ENCODE measurements around the gene TMEM221. TPM values are rescaled to one million over a fixed set of nuclear protein-coding genes. Genes with fewer than 3 reads are reported as not detected.
A peak's percentile ranks its signal among the peaks of the same experiment; 100 is the strongest.

TMEM221 gene
- total RNA-seq, 4 donors from 2014 or later = not detected

GRCh38 chr19:17389288-17389687 is 59.2 kb downstream of the TMEM221 start:
- Histone ChIP-seq H3K4me3 (no peak overlapping the region), H3K36me3 (no peaks in the 10 kb centered on the region), H3K4me1 (peaks cover 0 to 18% (median 12%) of the 10 kb centered on the region in 4 donors), H3K27me3 (no peaks in the 10 kb centered on the region), H3K27ac (no peak overlapping the region), H3K9me3 (no peaks in the 10 kb centered on the region)
- TF ChIP-seq, protein P1, sequence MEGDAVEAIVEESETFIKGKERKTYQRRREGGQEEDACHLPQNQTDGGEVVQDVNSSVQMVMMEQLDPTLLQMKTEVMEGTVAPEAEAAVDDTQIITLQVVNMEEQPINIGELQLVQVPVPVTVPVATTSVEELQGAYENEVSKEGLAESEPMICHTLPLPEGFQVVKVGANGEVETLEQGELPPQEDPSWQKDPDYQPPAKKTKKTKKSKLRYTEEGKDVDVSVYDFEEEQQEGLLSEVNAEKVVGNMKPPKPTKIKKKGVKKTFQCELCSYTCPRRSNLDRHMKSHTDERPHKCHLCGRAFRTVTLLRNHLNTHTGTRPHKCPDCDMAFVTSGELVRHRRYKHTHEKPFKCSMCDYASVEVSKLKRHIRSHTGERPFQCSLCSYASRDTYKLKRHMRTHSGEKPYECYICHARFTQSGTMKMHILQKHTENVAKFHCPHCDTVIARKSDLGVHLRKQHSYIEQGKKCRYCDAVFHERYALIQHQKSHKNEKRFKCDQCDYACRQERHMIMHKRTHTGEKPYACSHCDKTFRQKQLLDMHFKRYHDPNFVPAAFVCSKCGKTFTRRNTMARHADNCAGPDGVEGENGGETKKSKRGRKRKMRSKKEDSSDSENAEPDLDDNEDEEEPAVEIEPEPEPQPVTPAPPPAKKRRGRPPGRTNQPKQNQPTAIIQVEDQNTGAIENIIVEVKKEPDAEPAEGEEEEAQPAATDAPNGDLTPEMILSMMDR (IDR thresholded peaks at IDR 0.05) = no peak
- no peak for TF ChIP-seq POLR2A (IDR thresholded peaks at IDR 0.05)
- no peak for DNase-seq

DNA sequence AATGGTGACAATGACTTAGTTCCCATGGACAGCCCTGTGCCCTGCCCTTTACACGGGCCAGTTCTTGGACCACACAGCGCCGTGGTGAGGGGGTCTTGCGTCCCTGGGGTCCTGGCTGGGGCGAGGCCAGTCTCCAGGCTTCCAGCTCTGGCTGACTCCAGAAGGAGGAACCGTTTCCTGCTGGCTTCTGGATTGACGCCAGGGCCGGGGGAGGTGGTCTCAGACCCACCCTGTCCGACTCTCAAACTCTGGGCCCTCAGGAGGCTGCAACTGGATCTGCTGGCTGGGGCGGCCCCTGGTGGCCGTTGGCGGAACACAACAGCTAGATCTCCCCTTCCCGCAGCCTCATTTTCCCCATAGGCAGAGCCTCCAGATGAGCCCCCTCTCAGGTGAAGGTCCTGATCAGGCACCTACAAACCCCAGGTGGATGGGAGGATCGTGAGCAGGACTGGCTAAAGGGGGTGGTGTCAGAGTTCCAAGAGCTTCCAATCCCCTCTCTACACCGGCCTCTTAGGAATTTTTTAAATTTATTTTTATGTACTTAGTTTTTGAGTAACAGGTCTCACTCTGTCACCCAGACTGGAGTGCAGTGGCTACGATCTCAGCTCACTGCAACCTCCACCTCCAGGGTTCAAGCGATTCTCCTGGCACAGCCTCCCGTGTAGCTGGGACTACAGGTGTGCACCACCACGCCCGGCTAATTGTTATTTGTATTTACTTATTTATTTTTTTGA is 62.4 kb downstream of the TMEM221 start:
- Histone ChIP-seq H3K27ac (no peak overlapping the region), H3K4me1 (peaks cover 0 to 8% (median 3%) of the 10 kb centered on the region in 4 donors), H3K36me3 (no peaks in the 10 kb centered on the region), H3K4me3 (no peak overlapping the region), H3K27me3 (no peaks in the 10 kb centered on the region), H3K9me3 (no peaks in the 10 kb centered on the region)
- DNase-seq = peak; percentile 51 to 76 (median 71)
- no peak for TF ChIP-seq POLR2A (IDR thresholded peaks at IDR 0.05)
- TF ChIP-seq, protein P1 (IDR thresholded peaks at IDR 0.05) = peak; percentile 79 to 88 (median 86)

Other genes starting within 250 kb of the TMEM221 start
- gene USE1, start 233.3 kb downstream of the TMEM221 start, total RNA-seq = 10 to 100 TPM in 3 of 4 donors, 1 to 10 TPM in 1; 7.7 to 13.6 (median 11.2) TPM
- 10 to 100 TPM in 3 of 4 donors, 1 to 10 TPM in 1; 8.3 to 38.5 (median 30.8) TPM for gene OCEL1, start 222.4 kb downstream of the TMEM221 start, total RNA-seq
- 100 to 1,000 TPM in 3 of 4 donors, 10 to 100 TPM in 1; 42.1 to 217 (median 142) TPM for gene NR2F6, start 202.7 kb downstream of the TMEM221 start, total RNA-seq
- 10 to 100 TPM in 1 of 4 donors, 1 to 10 TPM in 3; 1.6 to 11.6 (median 2.5) TPM for gene USHBP1, start 183.9 kb downstream of the TMEM221 start, total RNA-seq
- gene BABAM1, start 181.2 kb downstream of the TMEM221 start, total RNA-seq = 100 to 1,000 TPM in 1 of 4 donors, 10 to 100 TPM in 3; 51.8 to 174 (median 59.2) TPM
- 1 to 10 TPM in 1 of 4 donors, under 1 TPM in 2, not detected in 1; 0.18 to 1.3 (median 0.95) TPM for gene ANKLE1, start 166.8 kb downstream of the TMEM221 start, total RNA-seq
- gene ABHD8, start 145.2 kb downstream of the TMEM221 start, total RNA-seq = 10 to 100 TPM in 1 of 4 donors, 1 to 10 TPM in 3; 2.1 to 14.1 (median 5.6) TPM
- gene MRPL34, start 142.8 kb downstream of the TMEM221 start, total RNA-seq = 100 to 1,000 TPM in 3 of 4 donors, 10 to 100 TPM in 1; 76.7 to 202 (median 196) TPM
- gene DDA1, start 139.1 kb downstream of the TMEM221 start, total RNA-seq = 10 to 100 TPM; 15.2 to 37.2 (median 23.9) TPM
- 10 to 100 TPM; 10.3 to 18.9 (median 16.0) TPM for gene ANO8, start 113.8 kb downstream of the TMEM221 start, total RNA-seq
- 10 to 100 TPM; 40.5 to 74.4 (median 57.7) TPM for gene GTPBP3, start 111.1 kb downstream of the TMEM221 start, total RNA-seq
- 10 to 100 TPM; 10.5 to 62.7 (median 18.7) TPM for gene PLVAP, start 71.3 kb downstream of the TMEM221 start, total RNA-seq
- gene CCDC194, start 54.5 kb downstream of the TMEM221 start, total RNA-seq = not detected
- 100 to 1,000 TPM in 1 of 4 donors, 10 to 100 TPM in 2, 1 to 10 TPM in 1; 9.6 to 101 (median 23.9) TPM for gene BST2, start 43.0 kb downstream of the TMEM221 start, total RNA-seq
- gene MVB12A, start 28.6 kb downstream of the TMEM221 start, total RNA-seq = 10 to 100 TPM; 52.2 to 68.0 (median 64.1) TPM
- not detected for gene NXNL1, start 12.3 kb upstream of the TMEM221 start, total RNA-seq
- 10 to 100 TPM in 2 of 4 donors, 1 to 10 TPM in 1, under 1 TPM in 1; 0.70 to 13.2 (median 8.3) TPM for gene SLC27A1, start 21.9 kb upstream of the TMEM221 start, total RNA-seq
- 100 to 1,000 TPM in 2 of 4 donors, 10 to 100 TPM in 2; 79.2 to 117 (median 104) TPM for gene PGLS, start 63.0 kb upstream of the TMEM221 start, total RNA-seq
- gene COLGALT1, start 107.0 kb upstream of the TMEM221 start, total RNA-seq = 10 to 100 TPM; 24.7 to 79.2 (median 48.9) TPM
- gene UNC13A, start 239.7 kb upstream of the TMEM221 start, total RNA-seq = under 1 TPM; 0.38 to 0.83 (median 0.62) TPM